RPMI7951 (cell line): Measurements from ENCODE around the gene CDKL4. TPM values are rescaled to one million over a fixed set of nuclear protein-coding genes. Genes with fewer than 3 reads are reported as not detected.
A peak's percentile ranks its signal among the peaks of the same experiment; 100 is the strongest.
"Not testable (repeated sequence)": the region's sequence is repeated elsewhere in the genome, so short reads cannot be mapped to it uniquely, and the experiment has no call there.

Experiments used
- DNase-seq: peaks from one replicate; pipeline ENCODE4 v3.0.0-alpha.2; 2012; ENCODE audit warnings: low read depth
- total RNA-seq: library from RNA; depleted of rRNA; stranded (reverse); fragments of >200 nt; shearing (Covaris generic); gene quantifications from 2 replicates; pipeline ENCODE4 v1.2.3, GENCODE V29; 2014

The CDKL4 gene
- total RNA-seq, 1 experiment from 2014 or later: 0.12 TPM

- no peak for DNase-seq
Observed at GRCh38 chr2:39232141-39232540, 11.6 kb downstream of the CDKL4 start.

GRCh38 chr2:39228413-39229209 lies 15.2 kb downstream of the CDKL4 start:
- DNase-seq: no peak

- DNase-seq: peak; percentile 57
Observed at GRCh38 chr2:39227628-39228412, 15.9 kb downstream of the CDKL4 start.

GRCh38 chr2:39225567-39225966 lies 18.2 kb downstream of the CDKL4 start:
- DNase-seq: no peak

GRCh38 chr2:39223909-39224308 lies 19.9 kb downstream of the CDKL4 start:
- DNase-seq: no peak

- DNase-seq: no peak
Observed at GRCh38 chr2:39221459-39221858, 22.3 kb downstream of the CDKL4 start.

- no peak for DNase-seq
Observed at GRCh38 chr2:39220136-39220535, 23.6 kb downstream of the CDKL4 start.

GRCh38 chr2:39218391-39218790 lies 25.4 kb downstream of the CDKL4 start:
- no peak for DNase-seq

- DNase-seq: no peak
Observed at GRCh38 chr2:39217192-39217550, 26.6 kb downstream of the CDKL4 start.

GRCh38 chr2:39216346-39217191 lies 27.2 kb downstream of the CDKL4 start:
- DNase-seq: no peak

GRCh38 chr2:39215545-39215944 lies 28.2 kb downstream of the CDKL4 start:
- no peak for DNase-seq

GRCh38 chr2:39213015-39213414 lies 30.8 kb downstream of the CDKL4 start:
- DNase-seq: no peak

- DNase-seq: no peak
Observed at GRCh38 chr2:39210846-39211245, 32.9 kb downstream of the CDKL4 start.

GRCh38 chr2:39203382-39203781 lies 40.4 kb downstream of the CDKL4 start:
- DNase-seq: no peak

- no peak for DNase-seq
Observed at GRCh38 chr2:39202639-39203369, 41.0 kb downstream of the CDKL4 start.

- DNase-seq: not testable (repeated sequence)
Observed at GRCh38 chr2:39197003-39197402, 46.8 kb downstream of the CDKL4 start.

- no peak for DNase-seq
Observed at GRCh38 chr2:39194686-39195085, 49.1 kb downstream of the CDKL4 start.

GRCh38 chr2:39188960-39189494 lies 54.7 kb downstream of the CDKL4 start:
- no peak for DNase-seq

- no peak for DNase-seq
Observed at GRCh38 chr2:39183673-39184072, 60.1 kb downstream of the CDKL4 start.

GRCh38 chr2:39181297-39181696 lies 62.5 kb downstream of the CDKL4 start:
- no peak for DNase-seq
